ENCODE measurements around the gene POU3F1.

POU3F1 gene

DNA sequence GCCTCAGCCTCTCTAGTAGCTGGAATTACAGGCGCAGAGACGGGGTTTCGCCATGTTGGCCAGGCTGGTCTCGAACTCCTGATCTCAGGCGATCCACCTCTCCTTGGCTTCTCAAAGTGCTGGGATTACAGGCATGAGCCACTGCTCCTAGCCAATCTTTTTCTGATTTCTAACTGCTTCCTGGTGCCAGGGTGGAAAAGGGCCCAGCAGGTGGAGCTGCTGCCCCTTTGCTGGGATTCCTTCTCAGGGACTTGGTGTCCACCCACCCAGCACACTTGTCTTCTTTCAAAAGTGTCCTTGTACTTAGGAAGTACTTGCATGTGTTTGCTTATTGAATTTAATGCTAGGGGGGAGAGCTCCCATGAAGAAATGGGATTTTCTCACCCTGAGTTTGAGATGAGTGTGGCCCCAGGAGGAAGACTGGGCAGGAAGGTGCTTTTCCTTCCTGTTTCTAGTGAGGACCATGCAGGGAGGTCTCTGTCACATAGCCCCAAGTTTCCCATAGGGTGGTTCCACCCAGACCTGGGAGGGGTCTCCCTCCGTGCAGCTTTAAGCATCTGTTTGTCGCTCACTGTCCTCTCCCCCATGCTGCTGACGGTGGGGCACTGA, 19.9 kb downstream of the POU3F1 start:
- DNase-seq = peak; percentile 17

- no peak for DNase-seq
Observed at GRCh38 chr1:38025664-38026063, 20.9 kb downstream of the POU3F1 start.

DNA sequence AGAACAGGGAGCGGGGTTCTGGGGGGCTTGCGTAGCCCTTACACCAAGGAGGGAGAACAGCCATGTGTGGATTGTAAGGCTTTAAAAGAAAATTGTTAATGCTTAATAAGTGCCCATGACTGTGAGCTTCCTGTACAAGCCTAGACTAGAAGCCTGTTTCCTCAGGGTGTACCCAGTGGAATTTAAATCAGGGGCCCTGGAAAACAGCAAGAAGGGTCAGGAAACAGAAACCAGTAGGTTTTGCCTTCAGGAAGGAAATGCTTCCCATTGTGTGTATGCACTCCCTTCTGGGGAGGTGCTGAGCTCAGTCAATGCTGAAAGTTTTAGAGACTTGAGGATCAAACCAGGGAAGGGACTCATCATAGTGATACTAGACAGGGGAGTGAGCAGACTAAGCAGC, 21.4 kb downstream of the POU3F1 start:
- DNase-seq = no peak

GRCh38 chr1:38022810-38023209, 23.8 kb downstream of the POU3F1 start:
- DNase-seq = no peak

DNA sequence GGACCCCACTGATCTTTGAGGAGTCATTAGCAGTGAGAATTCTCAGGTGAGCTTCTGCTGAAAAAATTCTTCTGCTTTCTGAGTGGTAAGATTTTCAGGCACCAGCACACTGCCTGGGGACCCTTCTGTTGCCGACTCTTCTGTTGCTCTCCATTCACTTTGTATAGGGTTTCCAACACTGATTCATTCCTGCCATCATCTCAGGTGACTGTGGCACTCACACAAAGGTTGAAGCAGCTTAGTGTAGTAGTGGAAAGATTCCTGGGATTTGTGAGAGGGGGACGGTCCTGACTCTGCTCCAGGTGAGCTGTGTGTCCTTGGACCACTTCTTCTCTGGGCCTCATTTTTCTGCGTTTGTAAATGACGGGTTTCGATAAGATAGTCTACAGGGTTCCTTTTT, 24.6 kb downstream of the POU3F1 start:
- DNase-seq = no peak

DNA sequence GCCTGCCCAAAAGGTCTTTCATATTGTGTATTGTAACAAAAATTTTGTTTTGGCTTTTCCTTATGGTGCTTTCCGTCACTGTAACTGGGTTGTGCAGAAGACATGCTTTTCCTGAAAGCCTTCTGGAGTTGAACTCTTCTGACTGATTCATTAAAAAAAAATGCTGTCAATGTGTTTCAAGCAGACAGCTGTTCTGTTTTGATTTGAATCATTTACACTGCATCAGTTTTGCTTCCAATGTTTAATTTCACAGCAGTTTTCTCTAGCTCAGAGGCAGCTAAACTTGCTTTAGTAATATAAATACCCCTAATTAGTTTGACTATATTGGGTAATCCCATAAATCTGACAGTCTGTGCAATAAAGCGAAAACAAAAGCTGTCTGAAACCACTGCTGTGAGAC, 26.2 kb downstream of the POU3F1 start:
- no peak for DNase-seq

DNA sequence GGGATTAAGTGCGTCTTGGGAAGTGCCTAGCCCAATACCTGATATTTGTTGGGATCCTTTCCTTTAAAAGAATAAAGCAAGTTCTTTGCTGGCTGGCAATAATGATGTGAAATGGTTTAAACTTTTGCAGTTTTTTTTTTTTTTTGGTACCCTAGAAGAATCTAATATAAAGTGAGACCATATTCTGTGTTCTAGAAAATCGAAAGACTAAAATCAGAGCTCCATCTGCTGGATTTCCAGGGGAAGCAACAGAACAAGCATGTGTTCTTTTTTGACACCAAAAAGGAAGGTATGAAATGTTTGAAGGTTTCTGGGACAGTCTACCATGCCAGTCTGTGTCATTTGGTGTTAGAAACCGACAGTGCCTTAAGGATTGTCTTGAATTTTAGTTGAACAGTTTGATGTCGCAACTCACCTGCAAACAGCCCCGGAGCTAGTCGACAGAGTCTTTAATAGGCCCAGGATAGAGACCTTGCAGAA, 27.7 kb downstream of the POU3F1 start:
- no peak for DNase-seq

GRCh38 chr1:38015978-38016725, 30.4 kb downstream of the POU3F1 start:
- no peak for DNase-seq

DNA sequence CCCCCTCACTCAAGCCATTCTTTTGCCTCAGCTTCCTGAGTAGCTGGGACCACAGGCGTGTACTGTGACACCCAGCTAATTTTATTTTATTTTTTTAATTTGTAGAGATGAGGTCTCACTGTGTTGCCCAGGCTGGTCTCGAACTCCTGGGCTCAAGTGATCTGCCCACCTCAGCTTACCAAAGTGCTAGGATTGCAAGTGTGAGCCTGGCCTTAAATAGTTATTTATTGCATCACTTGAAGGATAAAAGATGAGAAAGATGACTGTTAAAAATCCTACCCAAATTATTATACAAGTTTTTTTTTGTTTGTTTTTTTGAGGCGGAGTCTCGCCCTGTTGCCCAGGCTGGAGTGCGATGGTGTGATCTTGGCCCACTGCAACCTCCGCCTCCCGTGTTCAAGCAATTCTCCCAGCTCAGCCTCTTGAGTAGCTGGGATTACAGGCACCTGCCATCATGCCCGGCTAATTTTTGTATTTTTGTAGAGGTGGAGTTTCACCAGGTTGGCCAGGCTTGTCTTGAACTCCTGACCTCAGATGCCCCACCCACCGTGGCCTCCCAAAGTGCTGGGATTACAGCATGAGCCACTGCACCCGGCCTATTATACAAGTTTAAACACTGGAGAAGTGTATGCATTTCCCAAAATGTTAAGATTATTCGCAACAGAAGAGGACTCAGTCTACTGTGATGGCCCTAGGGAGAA, 31.7 kb downstream of the POU3F1 start:
- no peak for DNase-seq

DNA sequence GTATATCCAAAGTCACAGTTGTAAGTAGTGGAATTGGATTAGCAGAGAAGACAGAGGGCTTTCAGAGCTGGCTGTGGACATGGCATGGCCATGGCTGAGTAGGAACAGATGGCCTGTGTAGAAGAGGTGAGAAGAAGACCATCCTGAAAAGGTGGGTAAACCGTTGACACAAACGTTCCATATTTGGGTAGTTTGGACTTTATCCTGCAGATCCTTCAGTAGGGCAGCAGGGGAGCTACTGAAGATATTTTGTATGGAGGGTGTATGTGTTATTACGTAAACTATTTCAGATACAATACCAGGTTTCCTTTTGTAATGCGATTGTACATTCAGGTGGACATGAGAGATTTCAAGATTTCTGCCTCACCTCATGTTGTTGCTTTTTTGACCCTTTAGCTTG, 32.4 kb downstream of the POU3F1 start:
- DNase-seq = no peak

DNA sequence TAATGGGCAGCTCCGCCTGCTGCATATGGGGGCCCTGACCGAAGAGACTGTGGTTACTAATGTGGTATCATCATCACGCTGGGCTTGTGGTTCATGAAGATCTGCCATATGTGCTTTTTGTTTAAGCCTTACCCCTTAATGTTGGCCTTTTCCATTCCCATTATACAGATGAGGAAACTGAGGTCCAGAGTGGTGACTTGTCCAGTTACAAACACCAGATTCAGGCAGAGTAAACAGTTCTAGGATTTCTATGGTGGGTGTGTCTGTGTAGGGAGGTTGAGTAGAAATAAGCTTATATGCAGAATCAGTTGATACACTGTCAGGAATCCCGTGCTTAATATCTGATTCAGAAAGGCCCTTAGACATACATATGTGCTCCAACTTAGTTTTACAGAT, 33.4 kb downstream of the POU3F1 start:
- no peak for DNase-seq

GRCh38 chr1:38012363-38013226, 34.0 kb downstream of the POU3F1 start, which contains the start of gene UTP11:
UTP11 (plus strand) TSS chr1:38012734; CDS start chr1:38012803, 69 bp downstream.
- DNase-seq = peak; percentile 100

DNA sequence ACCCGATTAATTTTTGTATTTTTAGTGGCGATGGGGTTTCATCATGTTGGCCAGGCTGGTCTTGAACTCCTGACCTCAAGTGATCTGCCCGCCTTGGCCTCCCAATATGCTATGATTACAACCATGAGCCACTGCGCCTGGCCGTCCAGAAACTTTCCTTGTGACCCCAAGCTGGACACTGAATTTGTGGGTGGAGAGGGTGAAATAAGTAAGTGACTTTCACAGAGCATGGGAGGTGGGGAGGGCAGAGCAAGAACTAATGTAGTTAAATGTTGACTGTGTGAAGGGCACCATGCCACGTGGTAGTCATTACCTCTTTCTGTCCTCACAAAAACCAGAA, 36.8 kb downstream of the POU3F1 start:
- no peak for DNase-seq

DNA sequence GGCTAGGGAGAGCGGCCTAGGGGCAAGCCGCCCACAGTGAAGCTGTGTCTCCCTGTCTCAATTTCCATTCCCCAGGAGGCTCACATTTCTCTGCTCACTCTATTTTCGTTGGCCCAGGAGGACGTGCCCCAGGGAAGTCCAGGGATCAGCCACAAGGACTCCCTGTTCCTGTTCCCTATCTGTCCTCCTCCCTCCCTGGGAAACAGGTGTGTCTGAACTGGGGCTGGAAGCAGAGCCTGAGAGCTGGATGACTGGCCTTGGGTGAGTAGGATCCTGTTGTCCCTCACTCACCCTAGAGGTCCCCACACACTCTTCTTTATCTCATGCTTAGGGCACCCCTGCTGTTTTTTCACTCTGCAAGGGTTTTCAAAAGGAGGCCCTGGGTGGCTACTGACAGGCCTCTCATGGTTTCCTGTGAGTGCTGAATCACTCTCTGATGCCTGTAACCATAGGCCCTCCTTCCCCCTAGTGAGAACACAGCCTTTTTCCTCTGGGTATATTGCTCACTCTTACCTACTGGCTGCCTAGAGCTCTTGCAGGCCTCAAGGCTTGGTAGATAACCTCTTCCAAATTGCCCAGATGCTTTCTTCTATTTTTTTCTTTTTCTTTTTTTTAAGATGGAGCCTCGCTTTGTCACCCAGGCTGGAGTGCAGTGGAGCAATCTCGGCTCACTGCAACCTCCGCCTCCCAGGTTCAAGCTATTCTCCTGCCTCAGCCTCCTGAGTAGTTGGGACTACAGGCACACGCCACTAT, 37.3 kb downstream of the POU3F1 start:
- no peak for DNase-seq

- DNase-seq = no peak
Observed at GRCh38 chr1:38006008-38006828, 40.4 kb downstream of the POU3F1 start.

DNA sequence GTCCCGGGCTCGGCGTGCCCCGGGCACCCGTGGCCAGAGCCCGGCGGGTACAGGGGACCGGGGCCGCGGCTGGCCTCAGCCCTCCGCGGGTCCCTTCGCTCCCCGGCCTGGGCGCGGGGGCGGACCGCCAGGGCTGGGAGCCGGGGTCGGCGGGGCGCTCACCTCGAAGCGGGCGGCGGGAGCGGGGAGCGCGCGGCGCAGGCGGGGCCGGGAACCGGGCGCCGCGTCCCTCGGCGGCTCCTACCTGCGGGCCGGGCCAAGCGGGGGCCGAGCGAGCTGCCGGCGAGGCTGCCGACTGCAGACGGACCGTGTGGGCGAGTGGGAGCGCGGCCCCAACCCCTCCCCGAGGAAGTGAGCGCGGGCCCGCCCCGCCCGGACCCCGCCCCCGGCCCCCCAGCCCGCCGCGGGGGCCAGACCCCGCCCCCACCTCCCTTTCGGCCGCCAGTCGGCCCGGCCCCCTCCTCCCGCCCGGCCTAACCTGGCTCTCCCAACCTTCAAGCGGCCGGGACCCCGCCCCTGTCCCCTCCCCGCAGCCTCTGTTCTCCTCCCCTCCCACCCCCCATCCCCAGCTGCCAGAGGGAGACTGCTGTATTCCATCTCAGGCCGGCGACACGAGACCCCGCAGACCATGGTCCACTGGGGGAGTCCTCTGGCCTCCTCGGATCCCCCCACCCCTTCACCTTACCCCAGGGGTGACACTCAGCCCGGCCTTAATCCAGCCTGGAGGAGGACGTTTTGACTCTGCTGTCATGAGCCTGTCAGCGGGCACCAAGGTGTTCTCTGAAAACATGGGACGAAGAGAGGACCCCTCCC, 41.2 kb downstream of the POU3F1 start, which contains the start of gene FHL3:
Gene FHL3, minus strand, starts transcription at position 320 of the 813 bp plus-strand sequence. CDS start 6,102 bp downstream, outside the sequence.
- no peak for DNase-seq

GRCh38 chr1:38004284-38005108, 42.1 kb downstream of the POU3F1 start:
- DNase-seq = no peak

DNA sequence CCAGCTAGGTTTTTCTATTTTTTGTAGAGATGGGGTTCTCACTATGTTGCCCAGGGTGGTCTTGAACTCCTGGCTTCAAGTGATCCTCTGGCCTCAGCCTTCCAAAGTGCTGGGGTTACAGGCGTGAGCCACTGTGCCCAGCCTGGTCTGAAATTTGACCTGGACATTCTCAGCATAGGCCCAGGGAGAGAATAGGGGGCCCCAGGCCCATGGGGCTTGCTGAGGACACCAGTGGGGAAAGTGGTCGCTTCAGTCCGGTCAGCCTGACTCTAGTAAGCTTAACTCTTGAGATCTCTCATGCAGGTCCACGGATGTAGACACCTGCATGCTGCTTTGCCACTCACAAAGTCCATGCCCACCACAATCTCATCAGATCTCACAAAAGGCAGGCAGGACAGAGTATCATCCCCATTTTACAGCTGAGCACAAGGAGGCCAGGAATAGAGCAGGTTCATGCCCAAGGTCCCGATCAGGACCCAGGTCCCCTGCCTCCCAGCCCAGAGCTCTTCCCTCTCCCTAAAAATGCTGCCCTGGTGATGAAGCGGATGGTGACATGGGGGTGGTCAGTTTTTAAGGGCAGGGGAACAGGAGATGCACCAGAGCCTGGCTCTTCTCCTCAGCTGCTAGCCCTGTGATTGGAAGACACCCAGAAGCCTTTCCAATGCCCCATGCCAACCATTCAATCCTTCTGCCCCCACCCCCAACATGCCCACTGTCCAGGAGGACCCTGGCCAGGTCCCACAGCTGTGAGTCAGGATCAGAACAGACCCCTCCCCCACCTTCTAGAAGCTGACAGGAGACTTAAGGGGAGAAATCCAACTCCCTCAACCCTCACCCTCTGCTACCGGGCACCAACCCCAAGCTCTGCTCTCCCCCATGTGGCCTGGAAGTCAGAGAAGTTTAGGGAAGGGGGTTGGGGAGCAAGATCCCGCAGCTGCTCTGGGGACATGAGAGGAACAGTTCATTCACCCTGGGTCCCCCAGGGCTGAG, 43.0 kb downstream of the POU3F1 start:
- no peak for DNase-seq

Data from NCI-H1092 (cell line).